ENCODE results near the gene IKBKE.
"Not testable (repeated sequence)": the region's sequence is repeated elsewhere in the genome, so short reads cannot be mapped to it uniquely, and the experiment has no call there.

IKBKE gene

GRCh38 chr1:206476591-206476990 lies 6.3 kb downstream of the IKBKE start:
- DNase-seq, result no peak

- DNase-seq, result no peak
Measured at GRCh38 chr1:206477110-206477509, 6.8 kb downstream of the IKBKE start.

- no peak for DNase-seq
Measured at GRCh38 chr1:206477581-206478380, 7.5 kb downstream of the IKBKE start.

GRCh38 chr1:206478746-206479145 lies 8.5 kb downstream of the IKBKE start:
- DNase-seq, result no peak

- DNase-seq, result peak; percentile 61 to 65
Measured at GRCh38 chr1:206479183-206480125, 9.2 kb downstream of the IKBKE start.

GRCh38 chr1:206480211-206480610 lies 9.9 kb downstream of the IKBKE start:
- DNase-seq, result no peak

GRCh38 chr1:206482611-206483010 lies 12.3 kb downstream of the IKBKE start:
- no peak for DNase-seq

GRCh38 chr1:206483864-206484263 lies 13.6 kb downstream of the IKBKE start:
- not testable (repeated sequence) for DNase-seq

- DNase-seq, result no peak
Measured at GRCh38 chr1:206484901-206485300, 14.6 kb downstream of the IKBKE start.

GRCh38 chr1:206486995-206487788 lies 16.9 kb downstream of the IKBKE start:
- no peak for DNase-seq

- no peak for DNase-seq
Measured at GRCh38 chr1:206487970-206488369, 17.7 kb downstream of the IKBKE start.

- DNase-seq, result no peak
Measured at GRCh38 chr1:206488466-206488865, 18.2 kb downstream of the IKBKE start.

- DNase-seq, result peak; percentile 61 to 75
Measured at GRCh38 chr1:206489980-206490770, 19.9 kb downstream of the IKBKE start.

GRCh38 chr1:206490771-206491405 lies 20.6 kb downstream of the IKBKE start:
- DNase-seq, result no peak

GRCh38 chr1:206491616-206492015 lies 21.3 kb downstream of the IKBKE start:
- no peak for DNase-seq

- DNase-seq, result no peak
Measured at GRCh38 chr1:206492589-206492988, 22.3 kb downstream of the IKBKE start.

GRCh38 chr1:206493279-206493678 lies 23.0 kb downstream of the IKBKE start:
- no peak for DNase-seq

GRCh38 chr1:206495011-206495461 lies 24.8 kb downstream of the IKBKE start:
- no peak for DNase-seq

- no peak for DNase-seq
Measured at GRCh38 chr1:206495493-206496046, 25.3 kb downstream of the IKBKE start.

- no peak for DNase-seq
Measured at GRCh38 chr1:206496131-206496793, 26.0 kb downstream of the IKBKE start.

- no peak for DNase-seq
Measured at GRCh38 chr1:206497363-206497762, 27.1 kb downstream of the IKBKE start.

Measured in stimulated activated CD4-positive, alpha-beta T cell treated with anti-CD3 and anti-CD28 coated beads, Interleukin-4, amount 100 ng/mL, for 4 hours (primary cell).